Endothelial cell of umbilical vein (primary cell): ENCODE results near the gene C17orf107. TPM values are rescaled to one million over a fixed set of nuclear protein-coding genes. Genes with fewer than 3 reads are reported as not detected.
"Not testable (repeated sequence)": the region's sequence is repeated elsewhere in the genome, so short reads cannot be mapped to it uniquely, and the experiment has no call there.

ENCODE experiments used
- BruUV-seq: library from RNA; stranded (reverse); fragments of 400-500 nt; replicated peaks from 2 replicates; lab custom pipeline; 2021; lab: Mats Ljungman, UMichigan
- CTCF ChIA-PET: fragments of 300-600, 350-600 bp; sonication (Branson Sonifier 250); formaldehyde crosslinking; loops from one replicate; lab custom pipeline; 2021; ENCODE audit warnings: antibody characterized with exemption, inconsistent platforms; lab: Charles Lee
- POLR2A ChIA-PET: fragments of 300-600, 350-600 bp; sonication (Branson Sonifier 250); formaldehyde crosslinking; loops from one replicate; lab custom pipeline; 2021; ENCODE audit warnings: antibody characterized with exemption, inconsistent platforms; lab: Charles Lee
- DNase-seq: peaks from one replicate; pipeline ENCODE4 v3.0.0-alpha.2; 2011; ENCODE audit warnings: low read depth, low spot score
- FAIRE-seq: peaks from 2 replicates; lab custom pipeline; 2011; peaks lifted over from hg19 to GRCh38; lab: Jason Lieb, UNC
- H2AFZ ChIP-seq: 2 replicates; pipeline ENCODE4 v1.6.0; 2012; ENCODE audit warnings: low read depth, low read length, control low read depth, inconsistent platforms
- H3K27ac ChIP-seq: 2 replicates; pipeline ENCODE4 v1.5.1; 2011; ENCODE audit warnings: low read depth, mild to moderate bottlenecking, control low read depth, low read length, moderate library complexity; ENCODE audit not compliant: insufficient read depth
- H3K27me3 ChIP-seq, 2 experiments: 2 replicates each; pipeline versions ENCODE4 v1.6.0 to v1.6.1; 2011; ENCODE audit warnings: low read length in 2 of 2, mixed read lengths in 1 of 2; ENCODE audit not compliant: control insufficient read depth in 2 of 2, insufficient read depth in 2 of 2
- H3K36me3 ChIP-seq, 2 experiments: 2 replicates in 1 of 2; 3 replicates in 1 of 2; pipeline ENCODE4 v1.5.1; 2011; ENCODE audit warnings: low read length in 2 of 2, mild to moderate bottlenecking in 1 of 2, moderate library complexity in 1 of 2; ENCODE audit not compliant: control insufficient read depth in 2 of 2, insufficient read depth in 2 of 2; ENCODE audit errors: extremely low read depth in 1 of 2
- H3K4me1 ChIP-seq: 3 replicates; pipeline ENCODE4 v1.5.1; 2011; ENCODE audit warnings: mild to moderate bottlenecking, low read length; ENCODE audit not compliant: control insufficient read depth, insufficient read depth; ENCODE audit errors: extremely low read depth
- H3K4me2 ChIP-seq: 2 replicates; pipeline ENCODE4 v1.6.1; 2011; ENCODE audit warnings: low read length, control low read depth, mixed read lengths; ENCODE audit not compliant: insufficient read depth
- H3K4me3 ChIP-seq, 3 experiments: fragments of 200-600 bp in 1 of 3; sonication (generic), shearing (Covaris generic) in 1 of 3; replicated peaks in 1 of 3; 2 replicates each; pipeline ENCODE4 v1.5.1; 2011 to 2016; ENCODE audit warnings: control low read depth in 3 of 3, low read length in 3 of 3, mild to moderate bottlenecking in 2 of 3, inconsistent platforms in 1 of 3, low read depth in 1 of 3, moderate library complexity in 1 of 3; ENCODE audit not compliant: insufficient read depth in 1 of 3
- H3K79me2 ChIP-seq: 2 replicates; pipeline ENCODE4 v1.6.0; 2012; ENCODE audit warnings: low read length, inconsistent platforms; ENCODE audit not compliant: control insufficient read depth, insufficient read depth
- H3K9ac ChIP-seq: replicated peaks from 2 replicates; pipeline ENCODE3; 2011; ENCODE audit warnings: low read length, control low read depth; ENCODE audit not compliant: insufficient read depth; ENCODE audit errors: extremely low read depth
- H3K9me1 ChIP-seq: replicated peaks from 3 replicates; pipeline ENCODE4 v1.6.0; 2011; ENCODE audit warnings: mild to moderate bottlenecking, low read length; ENCODE audit not compliant: control insufficient read depth, insufficient read depth; ENCODE audit errors: extremely low read depth
- H3K9me3 ChIP-seq: replicated peaks from 2 replicates; pipeline ENCODE4 v1.5.1; 2012; ENCODE audit warnings: low read length, inconsistent platforms; ENCODE audit not compliant: control insufficient read depth, insufficient read depth
- H4K20me1 ChIP-seq: replicated peaks from 2 replicates; pipeline ENCODE3; 2011; ENCODE audit warnings: mild to moderate bottlenecking, low read length; ENCODE audit not compliant: control insufficient read depth, insufficient read depth; ENCODE audit errors: extremely low read depth
- EZH2 ChIP-seq: IDR thresholded peaks from 2 replicates; pipeline ENCODE4 v1.6.1; 2012; ENCODE audit warnings: borderline replicate concordance, low read depth, mild to moderate bottlenecking, moderate library complexity, low read length, inconsistent platforms; ENCODE audit not compliant: severe bottlenecking
- FOS ChIP-seq: IDR thresholded peaks from 2 replicates; pipeline ENCODE4 v1.6.1; 2011; ENCODE audit warnings: mild to moderate bottlenecking, low read length, moderate library complexity, borderline replicate concordance; ENCODE audit not compliant: insufficient read depth
- GATA2 ChIP-seq: IDR thresholded peaks from 2 replicates; pipeline ENCODE4 v1.7.0; 2011; ENCODE audit warnings: low read depth, mild to moderate bottlenecking, moderate library complexity, mixed read lengths, low read length; ENCODE audit not compliant: insufficient read length, insufficient read depth
- JUN ChIP-seq: IDR thresholded peaks from 2 replicates; pipeline ENCODE4 v1.6.1; 2011; ENCODE audit warnings: borderline replicate concordance, low read depth; ENCODE audit not compliant: insufficient read length, insufficient read depth
- MYC ChIP-seq: IDR thresholded peaks from one replicate; pipeline ENCODE4 v1.6.1; 2011; ENCODE audit warnings: mild to moderate bottlenecking, low read depth, low read length
- POLR2A ChIP-seq: IDR thresholded peaks from 2 replicates; pipeline ENCODE4 v1.6.1; 2012; ENCODE audit warnings: low read depth, mild to moderate bottlenecking, control low read depth, low read length
- POLR2AphosphoS5 ChIP-seq: IDR thresholded peaks from 2 replicates; pipeline ENCODE4 v1.6.1; 2012; ENCODE audit warnings: low read depth, mild to moderate bottlenecking, control low read depth, low read length, moderate library complexity; ENCODE audit not compliant: insufficient read depth
- dilution Hi-C: fragments of 300-500 bp; cut with MboI; formaldehyde crosslinking; loops from one replicate; pipeline ENCODE4 v1.15.0; 2019; ENCODE audit warnings: low sequenced_read_pairs; ENCODE audit not compliant: extremely low pct_ligation_motif_present
- intact Hi-C: fragments of 100-400 bp; cut with micrococcal nuclease; formaldehyde crosslinking; loops from one replicate; pipeline ENCODE4 v1.10.0; 2022
- polyA plus RNA-seq, 4 experiments: library from polyadenylated mRNA; depleted of rRNA in 3 of 4; stranded (reverse) in 3 of 4; unstranded in 1 of 4; fragments of >200 nt; gene quantifications; 2 replicates each; pipeline versions ENCODE4 v1.2.1 to v1.2.3, GENCODE V29; 2011 to 2012; ENCODE audit warnings: missing spikeins in 1 of 4
- total RNA-seq: library from RNA; stranded (reverse); gene quantifications from 2 replicates; pipeline ENCODE4 v1.2.3, GENCODE V29; 2021
- TF ChIP-seq, protein P1 (sequence below), 2 donors: IDR thresholded peaks; 1 replicate in 1 of 2; 2 replicates in 1 of 2; pipeline ENCODE4 v1.5.1; 2011; ENCODE audit warnings: low read length in 2 of 2, mild to moderate bottlenecking in 2 of 2, moderate library complexity in 2 of 2, control low read depth in 1 of 2, inconsistent platforms in 1 of 2, low read depth in 1 of 2; ENCODE audit not compliant: insufficient read depth in 1 of 2; ENCODE audit errors: extremely low read depth in 1 of 2
- TF ChIP-seq, protein P2 (sequence below): IDR thresholded peaks from 2 replicates; pipeline ENCODE4 v1.6.1; 2011; ENCODE audit not compliant: insufficient read depth, insufficient read length

C17orf107 gene
- total and polyA plus RNA-seq, 2 donors (not counting 3 experiments of a cell fraction or from before 2014, with no cell fraction given): 0.68 to 1.0 TPM

DNA sequence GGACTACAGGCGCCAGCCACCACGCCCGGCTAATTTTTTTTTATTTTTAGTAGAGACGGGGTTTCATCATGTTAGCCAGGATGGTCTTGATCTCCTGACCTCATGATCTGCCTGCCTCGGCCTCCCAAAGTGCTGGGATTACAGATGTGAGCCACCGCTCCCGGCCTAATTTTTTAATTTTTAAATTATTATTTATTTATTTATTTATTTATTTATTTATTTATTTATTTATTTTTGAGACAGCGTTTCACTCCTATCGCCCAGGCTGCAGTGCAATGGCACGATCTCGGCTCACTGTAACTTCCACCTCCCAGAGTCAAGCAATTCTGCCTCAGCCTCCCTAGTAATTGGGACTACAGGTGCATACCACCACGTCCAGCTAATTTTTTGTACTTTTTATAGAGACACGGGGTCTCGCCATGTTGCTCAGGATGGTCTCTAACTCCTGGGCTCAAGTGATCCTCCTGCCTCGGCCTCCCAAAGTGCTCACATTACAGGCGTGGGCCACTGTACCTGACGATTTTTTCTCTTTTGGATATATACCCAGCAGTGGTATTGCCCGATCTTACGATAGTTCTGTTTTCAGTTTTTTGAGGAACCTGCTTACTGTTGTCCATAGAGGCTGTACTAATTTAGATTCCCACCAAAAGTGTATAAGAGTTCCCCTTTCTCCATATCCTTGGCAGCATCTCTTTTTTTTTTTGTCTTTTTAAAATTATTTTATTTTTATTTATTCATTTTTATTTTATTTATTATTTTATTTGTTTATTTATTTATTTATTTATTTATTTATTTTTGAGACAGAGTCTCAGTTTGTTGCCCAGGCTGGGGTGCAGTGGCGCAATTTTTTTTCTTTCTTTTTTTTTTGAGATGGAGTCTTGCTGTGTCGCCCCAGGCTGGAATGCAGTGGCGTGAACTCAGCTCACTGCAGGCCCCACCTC, 30.0 kb upstream of the C17orf107 start:
- CTCF ChIA-PET: interaction anchor here (0.7 kb wide), 1 partner anchor 83 kb away, joined by 4 read pairs; no protein-coding TSS in a partner anchor
- H3K27me3 ChIP-seq, H4K20me1 ChIP-seq, FAIRE-seq, H3K79me2 ChIP-seq, H3K27ac ChIP-seq, dilution Hi-C loops, H3K4me3 ChIP-seq, H3K9me3 ChIP-seq, H3K4me2 ChIP-seq, intact Hi-C loops, H3K9ac ChIP-seq, H3K36me3 ChIP-seq, DNase-seq, POLR2A ChIA-PET, H3K9me1 ChIP-seq, H3K4me1 ChIP-seq, H2AFZ ChIP-seq, BruUV-seq: not testable (repeated sequence)

DNA sequence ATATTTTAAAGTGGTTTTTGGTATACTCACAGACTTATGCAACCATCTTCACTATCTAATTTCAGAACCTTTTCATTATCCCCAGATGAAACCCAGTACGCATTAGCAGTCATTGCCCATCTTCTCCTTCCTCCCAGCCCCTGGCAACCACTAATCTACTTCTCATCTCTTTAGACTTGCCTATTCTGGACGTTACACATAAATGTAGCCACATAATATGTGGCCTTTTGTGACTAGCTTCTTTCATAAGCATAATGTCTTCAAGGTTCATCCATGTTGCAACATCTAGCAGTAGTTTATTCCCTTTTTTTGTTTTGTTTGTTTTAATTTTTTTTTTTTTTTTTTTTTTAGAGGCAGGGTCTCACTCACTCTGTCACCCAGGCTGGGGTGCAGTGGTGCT, 28.5 kb upstream of the C17orf107 start:
- no peaks in the 10 kb centered on the region for H3K9me3 ChIP-seq
- no peaks in the 10 kb centered on the region for H3K9me1 ChIP-seq
- no peak for TF ChIP-seq POLR2AphosphoS5
- TF ChIP-seq EZH2: no peak
- TF ChIP-seq, protein P1, sequence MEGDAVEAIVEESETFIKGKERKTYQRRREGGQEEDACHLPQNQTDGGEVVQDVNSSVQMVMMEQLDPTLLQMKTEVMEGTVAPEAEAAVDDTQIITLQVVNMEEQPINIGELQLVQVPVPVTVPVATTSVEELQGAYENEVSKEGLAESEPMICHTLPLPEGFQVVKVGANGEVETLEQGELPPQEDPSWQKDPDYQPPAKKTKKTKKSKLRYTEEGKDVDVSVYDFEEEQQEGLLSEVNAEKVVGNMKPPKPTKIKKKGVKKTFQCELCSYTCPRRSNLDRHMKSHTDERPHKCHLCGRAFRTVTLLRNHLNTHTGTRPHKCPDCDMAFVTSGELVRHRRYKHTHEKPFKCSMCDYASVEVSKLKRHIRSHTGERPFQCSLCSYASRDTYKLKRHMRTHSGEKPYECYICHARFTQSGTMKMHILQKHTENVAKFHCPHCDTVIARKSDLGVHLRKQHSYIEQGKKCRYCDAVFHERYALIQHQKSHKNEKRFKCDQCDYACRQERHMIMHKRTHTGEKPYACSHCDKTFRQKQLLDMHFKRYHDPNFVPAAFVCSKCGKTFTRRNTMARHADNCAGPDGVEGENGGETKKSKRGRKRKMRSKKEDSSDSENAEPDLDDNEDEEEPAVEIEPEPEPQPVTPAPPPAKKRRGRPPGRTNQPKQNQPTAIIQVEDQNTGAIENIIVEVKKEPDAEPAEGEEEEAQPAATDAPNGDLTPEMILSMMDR (IDR thresholded peaks at IDR 0.05; ENCODE audit: extremely low read depth in 1 of 2, insufficient read depth in 1 of 2, low read depth in 1 of 2, low read length in 2 of 2): no peak
- TF ChIP-seq FOS: no peak
- TF ChIP-seq, protein P2, sequence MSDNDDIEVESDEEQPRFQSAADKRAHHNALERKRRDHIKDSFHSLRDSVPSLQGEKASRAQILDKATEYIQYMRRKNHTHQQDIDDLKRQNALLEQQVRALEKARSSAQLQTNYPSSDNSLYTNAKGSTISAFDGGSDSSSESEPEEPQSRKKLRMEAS: no peak
- no peak for TF ChIP-seq JUN
- TF ChIP-seq MYC: no peak
- TF ChIP-seq GATA2: no peak
- no peak for TF ChIP-seq POLR2A
- DNase-seq: no peak
- CTCF ChIA-PET: no interaction called here
- H3K27ac ChIP-seq: no peak overlapping the region
- no peak overlapping the region for H2AFZ ChIP-seq
- no peak overlapping the region for H3K9ac ChIP-seq
- peaks cover 4% of the 10 kb centered on the region for H3K79me2 ChIP-seq
- peaks cover 7% of the 10 kb centered on the region for H3K4me1 ChIP-seq
- FAIRE-seq: peak; percentile 31
- no peaks in the 10 kb centered on the region for H3K36me3 ChIP-seq
- H3K4me2 ChIP-seq: no peak overlapping the region
- no peaks in the 10 kb centered on the region for H4K20me1 ChIP-seq
- H3K27me3 ChIP-seq: no peaks in the 10 kb centered on the region
- intact Hi-C loops: no loop called here
- BruUV-seq: no TSS peak
- dilution Hi-C loops: no loop called here
- H3K4me3 ChIP-seq: no peak overlapping the region
- POLR2A ChIA-PET: interaction anchor here (0.6 to 0.7 kb wide), 2 partner anchors 8 to 11 kb away, joined by 3 to 7 read pairs; no protein-coding TSS in a partner anchor
